Kidney epithelial cell (primary cell): Measurements from ENCODE around the gene HGFAC. TPM values are rescaled to one million over a fixed set of nuclear protein-coding genes. Genes with fewer than 3 reads are reported as not detected.

Source experiments
- DNase-seq: peaks from one replicate; pipeline ENCODE4 v3.0.0-alpha.2; 2010; ENCODE audit warnings: low read depth
- H3K27me3 ChIP-seq: 2 replicates; pipeline ENCODE4 v1.6.0; 2011; ENCODE audit warnings: low read length; ENCODE audit not compliant: control insufficient read depth, insufficient read depth
- H3K36me3 ChIP-seq: 2 replicates; pipeline ENCODE4 v1.5.1; 2011; ENCODE audit warnings: low read length; ENCODE audit not compliant: control insufficient read depth, insufficient read depth
- H3K4me3 ChIP-seq: 2 replicates; pipeline ENCODE4 v1.5.1; 2011; ENCODE audit warnings: low read depth, mild to moderate bottlenecking, control low read depth, low read length
- total RNA-seq: library from RNA; depleted of rRNA; stranded (reverse); fragments of >200 nt; gene quantifications from 2 replicates; pipeline ENCODE4 v1.2.3, GENCODE V29; 2015
- TF ChIP-seq, protein P1 (sequence below): IDR thresholded peaks from 2 replicates; pipeline ENCODE4 v1.5.1; 2011; ENCODE audit warnings: mild to moderate bottlenecking, moderate library complexity, low read length, control low read depth, inconsistent platforms; ENCODE audit not compliant: insufficient read depth, poor library complexity, severe bottlenecking

Gene HGFAC
- total RNA-seq, 1 donor from 2014 or later, result not detected

DNA sequence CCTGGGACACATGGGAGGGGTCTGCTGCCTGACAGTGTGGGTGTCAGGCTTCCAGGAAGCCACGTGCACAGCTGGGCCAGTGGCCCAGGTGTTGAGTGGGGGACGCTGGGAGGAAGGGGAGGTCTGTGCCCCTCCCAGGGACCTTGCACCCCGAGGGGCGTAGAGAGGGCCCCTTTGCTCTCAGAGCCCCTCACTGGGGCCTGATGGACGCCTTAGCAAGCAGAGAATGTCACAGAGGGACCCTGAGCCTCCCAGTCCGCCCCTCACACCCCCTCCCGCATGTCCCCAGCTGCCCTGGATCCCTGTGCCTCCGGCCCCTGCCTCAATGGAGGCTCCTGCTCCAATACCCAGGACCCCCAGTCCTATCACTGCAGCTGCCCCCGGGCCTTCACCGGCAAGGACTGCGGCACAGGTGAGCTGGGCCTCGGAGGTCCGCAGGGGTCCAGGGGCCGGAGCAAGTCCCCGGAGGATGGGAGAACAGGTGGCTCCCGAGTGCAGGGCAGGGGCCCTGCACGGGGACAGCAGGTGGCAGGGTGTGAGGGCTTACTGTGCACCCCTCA lies 2.1 kb downstream of the HGFAC start:
- H3K27me3 ChIP-seq, result peaks cover 2% of the 10 kb centered on the region
- no peak for DNase-seq
- H3K4me3 ChIP-seq, result no peak overlapping the region
- no peaks in the 10 kb centered on the region for H3K36me3 ChIP-seq
- TF ChIP-seq, protein P1, sequence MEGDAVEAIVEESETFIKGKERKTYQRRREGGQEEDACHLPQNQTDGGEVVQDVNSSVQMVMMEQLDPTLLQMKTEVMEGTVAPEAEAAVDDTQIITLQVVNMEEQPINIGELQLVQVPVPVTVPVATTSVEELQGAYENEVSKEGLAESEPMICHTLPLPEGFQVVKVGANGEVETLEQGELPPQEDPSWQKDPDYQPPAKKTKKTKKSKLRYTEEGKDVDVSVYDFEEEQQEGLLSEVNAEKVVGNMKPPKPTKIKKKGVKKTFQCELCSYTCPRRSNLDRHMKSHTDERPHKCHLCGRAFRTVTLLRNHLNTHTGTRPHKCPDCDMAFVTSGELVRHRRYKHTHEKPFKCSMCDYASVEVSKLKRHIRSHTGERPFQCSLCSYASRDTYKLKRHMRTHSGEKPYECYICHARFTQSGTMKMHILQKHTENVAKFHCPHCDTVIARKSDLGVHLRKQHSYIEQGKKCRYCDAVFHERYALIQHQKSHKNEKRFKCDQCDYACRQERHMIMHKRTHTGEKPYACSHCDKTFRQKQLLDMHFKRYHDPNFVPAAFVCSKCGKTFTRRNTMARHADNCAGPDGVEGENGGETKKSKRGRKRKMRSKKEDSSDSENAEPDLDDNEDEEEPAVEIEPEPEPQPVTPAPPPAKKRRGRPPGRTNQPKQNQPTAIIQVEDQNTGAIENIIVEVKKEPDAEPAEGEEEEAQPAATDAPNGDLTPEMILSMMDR, result no peak

DNA sequence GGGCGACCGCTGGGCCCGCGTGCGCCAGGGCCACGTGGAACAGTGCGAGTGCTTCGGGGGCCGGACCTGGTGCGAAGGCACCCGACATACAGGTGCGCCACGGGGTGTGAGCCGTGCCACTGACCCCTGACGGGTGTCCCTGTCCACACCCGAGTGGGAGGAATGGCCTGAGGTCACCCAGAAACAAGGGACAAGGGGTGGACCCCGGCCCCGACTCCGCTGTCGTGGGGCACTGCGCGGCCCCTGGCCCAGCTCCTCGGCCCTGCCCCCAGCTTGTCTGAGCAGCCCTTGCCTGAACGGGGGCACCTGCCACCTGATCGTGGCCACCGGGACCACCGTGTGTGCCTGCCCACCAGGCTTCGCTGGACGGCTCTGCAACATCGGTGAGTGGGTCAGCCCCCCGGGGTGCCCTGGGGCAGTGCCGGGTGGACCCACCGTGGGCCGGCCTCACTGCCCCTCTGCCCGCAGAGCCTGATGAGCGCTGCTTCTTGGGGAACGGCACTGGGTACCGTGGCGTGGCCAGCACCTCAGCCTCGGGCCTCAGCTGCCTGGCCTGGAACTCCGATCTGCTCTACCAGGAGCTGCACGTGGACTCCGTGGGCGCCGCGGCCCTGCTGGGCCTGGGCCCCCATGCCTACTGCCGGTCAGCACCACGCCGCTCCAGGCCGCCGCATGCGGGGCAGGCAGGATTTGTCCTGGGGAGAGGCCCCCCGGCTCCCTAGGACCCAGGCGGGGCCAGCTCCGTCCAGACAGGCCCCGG lies 2.8 kb downstream of the HGFAC start:
- DNase-seq, result no peak
- TF ChIP-seq, protein P1, result no peak
- peaks cover 2% of the 10 kb centered on the region for H3K27me3 ChIP-seq
- no peak overlapping the region for H3K4me3 ChIP-seq
- no peaks in the 10 kb centered on the region for H3K36me3 ChIP-seq

DNA sequence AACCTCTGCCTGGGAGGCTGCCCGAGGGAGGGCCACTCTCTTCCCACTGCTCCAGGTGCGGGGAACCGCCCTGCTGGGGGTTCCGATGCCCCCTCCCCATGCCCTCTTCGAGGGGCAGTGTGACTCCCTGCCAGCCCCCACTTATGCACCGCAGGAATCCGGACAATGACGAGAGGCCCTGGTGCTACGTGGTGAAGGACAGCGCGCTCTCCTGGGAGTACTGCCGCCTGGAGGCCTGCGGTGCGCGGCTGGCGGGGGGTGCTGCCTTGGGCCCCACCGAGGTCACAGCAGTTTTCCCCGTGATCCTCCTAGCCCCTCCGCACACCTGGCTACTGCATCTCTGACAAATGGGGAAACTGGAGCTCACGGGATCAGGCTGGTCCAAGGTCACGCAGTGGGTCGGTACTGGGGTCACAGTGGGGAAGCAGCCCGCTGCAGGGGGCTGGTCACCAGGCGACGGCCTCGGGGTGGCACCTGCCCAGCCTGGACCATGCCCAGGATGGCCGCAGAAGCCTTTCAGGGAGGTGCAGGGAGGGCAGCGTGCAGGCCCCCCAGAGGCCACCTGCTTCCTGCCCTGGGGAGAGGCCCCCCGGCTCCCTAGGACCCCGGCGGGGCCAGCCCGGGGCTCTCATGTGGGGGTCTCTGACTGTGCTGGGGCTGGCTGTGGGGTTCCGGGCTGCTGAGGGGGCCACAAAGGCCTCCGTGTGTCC lies 3.5 kb downstream of the HGFAC start:
- Histone ChIP-seq H3K4me3 (no peak overlapping the region), H3K36me3 (no peaks in the 10 kb centered on the region), H3K27me3 (peaks cover 4% of the 10 kb centered on the region)
- no peak for DNase-seq
- TF ChIP-seq, protein P1, result no peak

DNA sequence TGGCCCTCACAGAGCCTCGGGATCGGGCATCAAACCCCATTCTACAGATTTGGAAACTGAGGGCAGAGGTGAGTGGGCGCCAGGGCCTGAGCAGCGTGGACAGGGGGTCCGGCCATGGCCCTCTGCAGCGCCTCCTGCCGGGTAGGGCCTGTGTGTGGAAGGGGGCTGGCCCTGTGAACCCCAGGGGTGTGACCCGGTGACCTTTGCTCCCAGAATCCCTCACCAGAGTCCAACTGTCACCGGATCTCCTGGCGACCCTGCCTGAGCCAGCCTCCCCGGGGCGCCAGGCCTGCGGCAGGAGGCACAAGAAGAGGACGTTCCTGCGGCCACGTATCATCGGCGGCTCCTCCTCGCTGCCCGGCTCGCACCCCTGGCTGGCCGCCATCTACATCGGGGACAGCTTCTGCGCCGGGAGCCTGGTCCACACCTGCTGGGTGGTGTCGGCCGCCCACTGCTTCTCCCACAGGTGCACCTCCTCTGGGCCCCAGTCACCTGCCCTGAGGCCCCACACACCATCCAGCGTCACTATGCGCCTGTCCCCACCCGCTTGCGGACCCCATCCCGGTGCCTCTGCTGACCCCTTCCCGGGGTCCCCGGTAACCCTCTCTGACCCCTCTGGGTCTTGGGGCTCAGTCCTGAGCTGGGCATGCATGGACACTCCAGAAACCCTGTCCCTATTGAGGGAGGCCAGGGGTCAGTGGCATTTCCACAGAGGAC lies 4.2 kb downstream of the HGFAC start:
- no peaks in the 10 kb centered on the region for H3K36me3 ChIP-seq
- no peak for DNase-seq
- H3K4me3 ChIP-seq, result no peak overlapping the region
- TF ChIP-seq, protein P1, result no peak
- H3K27me3 ChIP-seq, result peaks cover 6% of the 10 kb centered on the region

DNA sequence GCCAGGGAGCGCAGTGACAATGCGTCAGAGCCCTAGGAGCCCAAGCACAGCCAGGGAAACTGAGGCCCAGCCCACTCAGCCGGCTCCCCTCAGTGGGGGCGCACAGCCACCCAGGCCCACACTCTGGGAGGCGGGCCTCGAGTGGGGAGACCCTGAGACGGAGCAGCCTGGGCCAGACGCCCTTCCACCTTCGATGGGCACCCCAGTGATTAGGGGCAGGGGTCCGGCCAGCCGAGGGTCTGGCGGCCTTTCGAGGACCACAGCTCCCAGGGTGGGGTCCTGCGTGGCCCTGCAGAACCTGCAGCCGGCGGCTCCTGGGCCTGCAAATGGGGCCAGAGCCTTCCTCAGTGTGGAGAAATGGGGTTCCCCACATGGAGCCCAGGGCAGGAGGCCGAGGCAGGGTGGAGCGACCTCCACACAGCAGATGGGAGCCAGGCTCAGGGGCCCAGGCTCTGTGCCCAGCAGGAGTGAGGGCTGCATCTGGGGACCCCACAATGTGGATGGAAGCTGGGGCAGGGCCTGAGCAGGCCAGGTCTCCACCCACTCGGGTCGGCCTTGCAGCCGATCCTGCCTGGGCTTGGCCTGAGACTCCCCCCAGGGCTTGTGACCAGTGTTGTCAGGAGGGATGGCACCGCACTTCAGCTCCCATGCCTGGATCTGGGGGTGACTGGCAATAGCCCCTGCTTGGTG lies 5.0 kb downstream of the HGFAC start:
- no peak overlapping the region for H3K4me3 ChIP-seq
- H3K27me3 ChIP-seq, result peaks cover 6% of the 10 kb centered on the region
- DNase-seq, result no peak
- no peaks in the 10 kb centered on the region for H3K36me3 ChIP-seq
- TF ChIP-seq, protein P1, result no peak
